ENCODE data around the gene SPRR3. TPM values are rescaled to one million over a fixed set of nuclear protein-coding genes. Genes with fewer than 3 reads are reported as not detected.

The SPRR3 gene, protein sequence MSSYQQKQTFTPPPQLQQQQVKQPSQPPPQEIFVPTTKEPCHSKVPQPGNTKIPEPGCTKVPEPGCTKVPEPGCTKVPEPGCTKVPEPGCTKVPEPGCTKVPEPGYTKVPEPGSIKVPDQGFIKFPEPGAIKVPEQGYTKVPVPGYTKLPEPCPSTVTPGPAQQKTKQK
- total RNA-seq: not detected
- long read RNA-seq: 0 reads

DNA sequence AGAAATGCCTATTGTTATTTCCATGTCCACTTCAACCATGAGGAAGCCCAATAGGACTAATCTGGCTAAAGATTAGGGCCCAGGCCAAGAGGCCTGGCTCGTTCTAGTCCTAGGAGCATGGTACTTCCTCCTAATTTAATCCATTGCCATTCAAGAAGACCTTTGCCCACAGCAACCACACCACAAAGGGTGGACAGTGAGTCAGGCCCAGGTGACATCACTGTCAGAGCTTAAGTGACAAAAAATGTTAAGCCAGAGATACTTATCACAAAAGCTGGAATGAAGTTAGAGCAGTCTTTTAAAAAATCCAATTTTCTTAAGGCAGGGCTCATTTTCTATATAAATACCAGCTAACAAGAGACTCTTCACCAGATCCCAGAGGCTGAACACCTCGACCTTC lies at the start of gene SPRR3:
Gene SPRR3 (plus strand): TSS at position 368 of the 400 bp plus-strand sequence. CDS start 1,272 bp downstream, outside the sequence.
- ATAC-seq (no peak), DNase-seq (no peak)
- Histone ChIP-seq H3K27me3 (no peaks in the 10 kb centered on the region), H3K9me3 (no peaks in the 10 kb centered on the region), H3K4me1 (no peaks in the 10 kb centered on the region), H3K36me3 (no peaks in the 10 kb centered on the region), H3K27ac (no peak within 1 kb of the TSS), H3K4me3 (no peak within 1 kb of the TSS)
- TF ChIP-seq CTCF (IDR thresholded peaks at IDR 0.05): no peak
- intact Hi-C loops (cut with DNase I): no loop called here

DNA sequence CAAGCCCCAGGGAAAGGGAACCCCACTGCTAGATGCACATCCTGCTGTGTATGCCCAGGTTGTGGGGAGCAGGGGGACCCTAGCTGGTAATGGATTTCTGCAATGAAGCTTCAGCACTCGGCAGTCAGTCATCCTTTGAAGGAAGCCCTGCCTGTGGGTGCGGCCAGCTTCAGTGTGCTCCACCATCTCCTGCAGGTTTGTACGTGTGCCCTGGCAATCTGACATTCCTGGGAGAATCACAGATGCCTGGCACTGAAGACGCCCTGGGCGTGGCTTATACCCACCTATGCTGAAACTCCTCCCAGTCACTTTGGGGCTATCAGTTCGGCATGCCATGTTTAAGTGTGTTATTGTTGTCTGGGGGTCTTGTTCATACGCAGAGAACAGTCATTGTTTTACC lies 47.8 kb upstream of the SPRR3 start:
- Histone ChIP-seq H3K4me3 (no peak overlapping the region), H3K4me1 (no peaks in the 10 kb centered on the region), H3K27ac (no peak overlapping the region), H3K36me3 (no peaks in the 10 kb centered on the region), H3K27me3 (no peaks in the 10 kb centered on the region), H3K9me3 (no peaks in the 10 kb centered on the region)
- no peak for DNase-seq
- intact Hi-C loops (cut with DNase I): no loop called here
- no peak for TF ChIP-seq CTCF (IDR thresholded peaks at IDR 0.05)
- no peak for ATAC-seq

DNA sequence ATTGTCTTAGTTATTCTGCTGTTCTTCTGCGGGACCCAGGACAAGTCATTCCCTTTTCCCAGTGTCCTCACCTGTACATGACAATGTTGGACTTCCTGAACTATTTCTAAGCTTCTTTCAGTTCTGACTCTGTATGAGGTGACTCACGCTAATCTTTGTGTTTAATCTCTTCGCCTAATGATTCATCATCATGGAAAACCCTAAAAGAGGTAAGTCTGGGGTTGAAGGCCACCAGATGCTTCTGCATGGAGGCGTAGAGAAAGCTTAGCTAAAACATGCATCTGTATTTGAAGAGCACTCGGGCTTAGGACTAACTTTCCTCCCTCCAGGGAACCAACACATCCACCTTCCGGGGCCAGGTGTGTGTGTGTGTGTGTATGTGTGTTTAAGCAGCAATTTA lies 47.1 kb upstream of the SPRR3 start:
- no peaks in the 10 kb centered on the region for H3K36me3 ChIP-seq
- DNase-seq: no peak
- H3K27me3 ChIP-seq: no peaks in the 10 kb centered on the region
- no peak for ATAC-seq
- no peak overlapping the region for H3K4me3 ChIP-seq
- no peak overlapping the region for H3K27ac ChIP-seq
- no peaks in the 10 kb centered on the region for H3K4me1 ChIP-seq
- intact Hi-C loops (cut with DNase I): no loop called here
- H3K9me3 ChIP-seq: no peaks in the 10 kb centered on the region
- TF ChIP-seq CTCF (IDR thresholded peaks at IDR 0.05): no peak

- DNase-seq (no peak), ATAC-seq (no peak)
- no peaks in the 10 kb centered on the region for H3K4me1 ChIP-seq
- no peak for TF ChIP-seq CTCF (IDR thresholded peaks at IDR 0.05)
- H3K4me3 ChIP-seq: no peak overlapping the region
- no peaks in the 10 kb centered on the region for H3K36me3 ChIP-seq
- intact Hi-C loops (cut with DNase I): no loop called here
- no peaks in the 10 kb centered on the region for H3K9me3 ChIP-seq
- H3K27me3 ChIP-seq: no peaks in the 10 kb centered on the region
- H3K27ac ChIP-seq: no peak overlapping the region
Measured at GRCh38 chr1:152957561-152957960, 44.0 kb upstream of the SPRR3 start.

DNA sequence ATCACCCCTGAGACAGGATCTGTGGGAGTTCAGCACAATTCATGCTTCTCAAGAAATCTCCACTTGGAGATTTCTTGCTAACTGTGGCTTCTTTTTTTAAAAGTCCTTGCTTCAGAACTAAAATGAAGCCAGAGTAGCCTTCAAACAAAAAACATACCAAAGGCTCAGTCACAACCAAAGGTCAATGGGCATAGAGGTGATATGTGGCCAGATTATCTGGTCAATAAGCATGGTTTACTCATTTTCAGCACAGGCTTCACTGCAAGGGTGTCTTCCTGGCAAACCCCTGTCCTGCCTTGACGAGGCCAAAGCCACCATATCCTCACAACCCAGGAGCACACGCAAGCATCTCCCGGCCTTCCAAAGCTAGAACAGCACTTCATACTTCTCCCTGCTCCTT lies 42.3 kb upstream of the SPRR3 start:
- H3K27me3 ChIP-seq: no peaks in the 10 kb centered on the region
- H3K27ac ChIP-seq: no peak overlapping the region
- no peak for TF ChIP-seq CTCF (IDR thresholded peaks at IDR 0.05)
- no peaks in the 10 kb centered on the region for H3K36me3 ChIP-seq
- intact Hi-C loops (cut with DNase I): no loop called here
- no peak for DNase-seq
- ATAC-seq: no peak
- no peaks in the 10 kb centered on the region for H3K4me1 ChIP-seq
- H3K4me3 ChIP-seq: no peak overlapping the region
- H3K9me3 ChIP-seq: no peaks in the 10 kb centered on the region

All from upper lobe of right lung (tissue), 1 donor.